ENCODE measurements around the gene LIMS2. TPM values are rescaled to one million over a fixed set of nuclear protein-coding genes. Genes with fewer than 3 reads are reported as not detected.

LIMS2 gene
- total and polyA plus RNA-seq, 3 experiments from 2014 or later: 3.1 to 6.1 (median 5.9) TPM

- CTCF ChIA-PET: interaction anchor here (1.1 kb wide), 1 partner anchor 39 kb away, joined by 3 read pairs; no protein-coding TSS in a partner anchor
- H3K36me3 Mint-ChIP-seq: no peaks in the 10 kb centered on the region
- POLR2A ChIA-PET: no interaction called here
Measured at GRCh38 chr2:127630096-127630863, 45.0 kb downstream of the LIMS2 start.

GRCh38 chr2:127629637-127630036, 45.7 kb downstream of the LIMS2 start:
- ChIA-PET CTCF (no interaction called here), POLR2A (no interaction called here)
- Mint-ChIP-seq H3K27me3 (peaks cover 0 to 3% of the 10 kb centered on the region in 2 donors), H3K36me3 (no peaks in the 10 kb centered on the region), H3K9me3 (no peaks in the 10 kb centered on the region), H3K4me1 (peaks cover 0 to 7% (median 0%) of the 10 kb centered on the region in 3 donors), H3K27ac (no peak overlapping the region), H3K4me3 (no peak overlapping the region)
- no peaks in the 10 kb centered on the region for H3K9me3 ChIP-seq (ENCODE audit: low read length)
- H3K27me3 ChIP-seq (ENCODE audit: insufficient read depth, low read length, poor library complexity, severe bottlenecking): no peaks in the 10 kb centered on the region
- H3K36me3 ChIP-seq (ENCODE audit: insufficient read depth, low read length): no peaks in the 10 kb centered on the region
- peaks cover 12% of the 10 kb centered on the region for H3K4me1 ChIP-seq (ENCODE audit: insufficient read depth, low read length)
- H3K4me3 ChIP-seq (ENCODE audit: low read length): no peak overlapping the region
- no peak overlapping the region for H3K27ac ChIP-seq (ENCODE audit: low read depth, low read length)
- no peak for DNase-seq

More at GRCh38 chr2:127630096-127630863, 45.0 kb downstream of the LIMS2 start:
- no peaks in the 10 kb centered on the region for H3K27me3 ChIP-seq (ENCODE audit: insufficient read depth, low read length, poor library complexity, severe bottlenecking)
- H3K4me1 ChIP-seq (ENCODE audit: insufficient read depth, low read length): peaks cover 14% of the 10 kb centered on the region
- Mint-ChIP-seq H3K4me1 (peaks cover 0 to 7% (median 0%) of the 10 kb centered on the region in 3 donors), H3K9me3 (no peaks in the 10 kb centered on the region), H3K27me3 (peaks cover 0 to 3% of the 10 kb centered on the region in 2 donors), H3K4me3 (no peak overlapping the region), H3K27ac (peak overlapping the region in 1 of 8 donors; percentile 13)
- no peak for DNase-seq
- no peak overlapping the region for H3K27ac ChIP-seq (ENCODE audit: low read depth, low read length)
- H3K36me3 ChIP-seq (ENCODE audit: insufficient read depth, low read length): no peaks in the 10 kb centered on the region
- no peaks in the 10 kb centered on the region for H3K9me3 ChIP-seq (ENCODE audit: low read length)
- no peak overlapping the region for H3K4me3 ChIP-seq (ENCODE audit: low read length)

- Mint-ChIP-seq H3K4me3 (no peak overlapping the region), H3K9me3 (no peaks in the 10 kb centered on the region), H3K27ac (peak overlapping the region in 1 of 8 donors; percentile 33), H3K36me3 (no peaks in the 10 kb centered on the region), H3K4me1 (peaks cover 0 to 7% (median 0%) of the 10 kb centered on the region in 3 donors), H3K27me3 (peaks cover 0 to 3% of the 10 kb centered on the region in 2 donors)
- no peak for DNase-seq
- H3K9me3 ChIP-seq (ENCODE audit: low read length): no peaks in the 10 kb centered on the region
- ChIA-PET POLR2A (no interaction called here), CTCF (no interaction called here)
- H3K4me1 ChIP-seq (ENCODE audit: insufficient read depth, low read length): peaks cover 12% of the 10 kb centered on the region
- H3K27me3 ChIP-seq (ENCODE audit: insufficient read depth, low read length, poor library complexity, severe bottlenecking): no peaks in the 10 kb centered on the region
- no peak overlapping the region for H3K4me3 ChIP-seq (ENCODE audit: low read length)
- H3K36me3 ChIP-seq (ENCODE audit: insufficient read depth, low read length): no peaks in the 10 kb centered on the region
- H3K27ac ChIP-seq (ENCODE audit: low read depth, low read length): no peak overlapping the region
Measured at GRCh38 chr2:127628767-127629614, 46.3 kb downstream of the LIMS2 start.

- H3K36me3 ChIP-seq (ENCODE audit: insufficient read depth, low read length): no peaks in the 10 kb centered on the region
- Mint-ChIP-seq H3K4me3 (no peak overlapping the region), H3K4me1 (peaks cover 0 to 4% (median 0%) of the 10 kb centered on the region in 3 donors), H3K9me3 (no peaks in the 10 kb centered on the region), H3K27me3 (peaks cover 0 to 3% of the 10 kb centered on the region in 2 donors), H3K36me3 (no peaks in the 10 kb centered on the region), H3K27ac (no peak overlapping the region)
- peaks cover 2% of the 10 kb centered on the region for H3K4me1 ChIP-seq (ENCODE audit: insufficient read depth, low read length)
- H3K9me3 ChIP-seq (ENCODE audit: low read length): no peaks in the 10 kb centered on the region
- no peaks in the 10 kb centered on the region for H3K27me3 ChIP-seq (ENCODE audit: insufficient read depth, low read length, poor library complexity, severe bottlenecking)
- CTCF ChIA-PET: no interaction called here
- no peak overlapping the region for H3K4me3 ChIP-seq (ENCODE audit: low read length)
- peak in 1 of 5 donors; percentile 42 for DNase-seq
- POLR2A ChIA-PET: no interaction called here
- no peak overlapping the region for H3K27ac ChIP-seq (ENCODE audit: low read depth, low read length)
Measured at GRCh38 chr2:127627740-127628571, 47.4 kb downstream of the LIMS2 start.

- H3K4me1 ChIP-seq (ENCODE audit: insufficient read depth, low read length): no peaks in the 10 kb centered on the region
- no peaks in the 10 kb centered on the region for H3K36me3 ChIP-seq (ENCODE audit: insufficient read depth, low read length)
- Mint-ChIP-seq H3K36me3 (no peaks in the 10 kb centered on the region), H3K4me1 (no peaks in the 10 kb centered on the region), H3K27ac (no peak overlapping the region), H3K27me3 (peaks cover 0 to 3% of the 10 kb centered on the region in 2 donors), H3K9me3 (no peaks in the 10 kb centered on the region), H3K4me3 (no peak overlapping the region)
- ChIA-PET CTCF (no interaction called here), POLR2A (no interaction called here)
- H3K27ac ChIP-seq (ENCODE audit: low read depth, low read length): no peak overlapping the region
- no peaks in the 10 kb centered on the region for H3K27me3 ChIP-seq (ENCODE audit: insufficient read depth, low read length, poor library complexity, severe bottlenecking)
- peak in 1 of 5 donors; percentile 40 for DNase-seq
- no peak overlapping the region for H3K4me3 ChIP-seq (ENCODE audit: low read length)
- H3K9me3 ChIP-seq (ENCODE audit: low read length): no peaks in the 10 kb centered on the region
Measured at GRCh38 chr2:127626917-127627739, 48.2 kb downstream of the LIMS2 start.

- Mint-ChIP-seq H3K27ac (no peak overlapping the region), H3K9me3 (no peaks in the 10 kb centered on the region), H3K4me1 (no peaks in the 10 kb centered on the region), H3K27me3 (peaks cover 0 to 3% of the 10 kb centered on the region in 2 donors), H3K4me3 (no peak overlapping the region), H3K36me3 (no peaks in the 10 kb centered on the region)
- Histone ChIP-seq H3K27ac (ENCODE audit: low read depth, low read length) (no peak overlapping the region), H3K36me3 (ENCODE audit: insufficient read depth, low read length) (no peaks in the 10 kb centered on the region), H3K4me1 (ENCODE audit: insufficient read depth, low read length) (no peaks in the 10 kb centered on the region), H3K4me3 (ENCODE audit: low read length) (no peak overlapping the region), H3K9me3 (ENCODE audit: low read length) (no peaks in the 10 kb centered on the region), H3K27me3 (ENCODE audit: insufficient read depth, low read length, poor library complexity, severe bottlenecking) (no peaks in the 10 kb centered on the region)
- ChIA-PET POLR2A (no interaction called here), CTCF (no interaction called here)
- no peak for DNase-seq
Measured at GRCh38 chr2:127626175-127626574, 49.2 kb downstream of the LIMS2 start.

- Histone ChIP-seq H3K9me3 (ENCODE audit: low read length) (no peaks in the 10 kb centered on the region), H3K4me3 (ENCODE audit: low read length) (no peak overlapping the region), H3K36me3 (ENCODE audit: insufficient read depth, low read length) (no peaks in the 10 kb centered on the region), H3K27ac (ENCODE audit: low read depth, low read length) (no peak overlapping the region), H3K4me1 (ENCODE audit: insufficient read depth, low read length) (no peaks in the 10 kb centered on the region), H3K27me3 (ENCODE audit: insufficient read depth, low read length, poor library complexity, severe bottlenecking) (no peaks in the 10 kb centered on the region)
- peaks cover 0 to 3% of the 10 kb centered on the region in 2 donors for H3K27me3 Mint-ChIP-seq
- no peak for DNase-seq
- ChIA-PET POLR2A (no interaction called here), CTCF (no interaction called here)
- no peaks in the 10 kb centered on the region for H3K36me3 Mint-ChIP-seq
- H3K4me3 Mint-ChIP-seq: no peak overlapping the region
- no peaks in the 10 kb centered on the region for H3K9me3 Mint-ChIP-seq
- no peak overlapping the region for H3K27ac Mint-ChIP-seq
- H3K4me1 Mint-ChIP-seq: no peaks in the 10 kb centered on the region
Measured at GRCh38 chr2:127625572-127625951, 49.8 kb downstream of the LIMS2 start.
